Activated CD4-positive, alpha-beta T cell treated with anti-CD3 and anti-CD28 coated beads for 36 hours (primary cell): ENCODE data around the gene RSKR. TPM values are rescaled to one million over a fixed set of nuclear protein-coding genes. Genes with fewer than 3 reads are reported as not detected.
A peak's percentile ranks its signal among the peaks of the same experiment; 100 is the strongest.

ENCODE experiments used
- ATAC-seq: fragments of 200-7000 bp; cut with Tn5 transposase; one replicate; pipeline ENCODE4 v1.10.0; 2021; ENCODE audit warnings: mild to moderate bottlenecking, moderate library complexity
- CTCF ChIA-PET: fragments of 350-600 bp; sonication (Branson Sonifier 250); formaldehyde crosslinking; loops from one replicate; lab custom pipeline; 2021; ENCODE audit warnings: antibody characterized with exemption; lab: Charles Lee
- POLR2A ChIA-PET: fragments of 350-600 bp; sonication (Branson Sonifier 250); formaldehyde crosslinking; loops from one replicate; lab custom pipeline; 2021; ENCODE audit warnings: antibody characterized with exemption, inconsistent platforms; lab: Charles Lee
- DNase-seq: peaks from one replicate; pipeline ENCODE4 v3.0.0-alpha.2; 2020
- H3K27ac Mint-ChIP-seq: one replicate; pipeline ENCODE4 v1.8.0; 2021; ENCODE audit warnings: mixed read lengths
- H3K27me3 Mint-ChIP-seq: one replicate; pipeline ENCODE4 v1.8.0; 2021; ENCODE audit warnings: mixed read lengths
- H3K36me3 Mint-ChIP-seq: one replicate; pipeline ENCODE4 v1.8.0; 2021; ENCODE audit warnings: low read depth, mixed read lengths
- H3K4me1 Mint-ChIP-seq: one replicate; pipeline ENCODE4 v1.8.0; 2021; ENCODE audit warnings: mixed read lengths
- H3K4me3 Mint-ChIP-seq: one replicate; pipeline ENCODE4 v1.8.0; 2021; ENCODE audit warnings: mild to moderate bottlenecking, moderate library complexity, mixed read lengths
- H3K9me3 Mint-ChIP-seq: one replicate; pipeline ENCODE4 v1.8.0; 2021; ENCODE audit warnings: low read depth, mixed read lengths
- intact Hi-C, 2 experiments: fragments of 100-400 bp; cut with DNase I in 1 of 2; cut with micrococcal nuclease in 1 of 2; formaldehyde crosslinking; loops; one replicate each; pipeline versions ENCODE4 v1.14.2 to v1.15.1; 2022 to 2024; cut with DNase I, micrococcal nuclease
- total RNA-seq, 2 experiments: library from RNA; stranded (reverse); gene quantifications; one replicate each; pipeline ENCODE4 v1.2.3, GENCODE V29; 2021

Gene RSKR
- total RNA-seq, 2 experiments from 2014 or later = 17.6 to 21.4 TPM

DNA sequence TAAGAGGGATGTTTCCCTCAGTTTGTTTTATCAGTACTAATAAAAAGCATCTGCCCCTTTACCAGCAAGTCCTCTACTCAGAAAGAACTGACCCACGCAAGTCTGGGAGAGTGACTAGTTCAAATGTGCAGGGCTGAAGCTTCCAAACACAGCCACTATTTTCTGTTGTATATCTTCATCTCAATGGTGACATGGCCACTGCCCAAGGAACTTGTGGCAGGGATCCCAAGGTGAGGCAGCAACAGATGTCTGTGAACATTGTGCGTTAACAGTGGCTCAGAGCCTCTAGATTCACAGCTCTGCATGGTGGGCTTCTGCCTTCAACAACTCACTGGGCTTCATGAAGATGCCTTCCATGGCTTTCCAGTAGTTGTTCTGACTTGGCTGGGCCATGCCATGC, 34.7 kb upstream of the RSKR start:
- Mint-ChIP-seq H3K36me3 (peaks cover 27% of the 10 kb centered on the region), H3K4me1 (peaks cover 24% of the 10 kb centered on the region)
- intact Hi-C loops = loop anchor here (5.0 to 10.0 kb wide), 3 partner anchors 304 to 604 kb away; partner anchors contain the start of genes NLK (in 1 of the 2) and PHF12 (in 1 of the 2)

DNA sequence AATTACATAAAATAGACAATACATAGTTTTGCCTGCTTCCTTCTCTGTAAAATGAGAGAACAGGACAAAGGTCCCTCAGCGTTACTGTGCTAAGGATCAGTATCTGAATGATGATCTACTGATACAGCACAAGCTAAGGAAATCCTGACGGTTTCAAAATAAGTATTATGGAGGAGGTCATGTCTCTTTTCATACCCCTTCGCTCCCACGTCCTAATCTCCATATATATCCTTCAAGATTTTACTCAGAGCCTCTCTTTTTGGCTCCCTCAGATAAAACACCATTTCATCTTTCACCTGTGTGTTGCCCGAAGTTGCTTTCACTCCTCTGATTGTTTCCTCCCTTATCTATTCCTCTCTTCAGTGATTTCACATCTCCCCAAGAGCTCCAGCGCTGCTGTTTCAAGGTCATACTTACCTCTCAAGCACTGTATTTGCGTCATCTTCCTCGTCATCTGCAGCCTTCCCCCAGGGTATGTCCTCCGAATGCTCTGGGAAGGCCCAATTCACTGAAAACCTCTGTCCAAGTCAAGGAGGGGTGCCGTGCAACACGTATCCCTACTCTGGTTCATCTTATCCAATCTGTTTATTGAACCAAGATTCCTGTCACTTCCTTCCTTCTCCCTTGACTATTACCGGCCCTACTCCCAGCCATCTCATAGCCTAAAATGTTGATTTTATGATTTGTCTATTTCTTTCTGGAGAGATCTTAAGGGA, 32.2 kb upstream of the RSKR start:
- POLR2A ChIA-PET = interaction anchor here (0.6 to 1.7 kb wide), 5 partner anchors 11 to 83 kb away, joined by 3 to 23 read pairs (median 6); partner anchors contain the start of genes NEK8, SDF2 and SUPT6H
- H3K4me1 Mint-ChIP-seq = peaks cover 35% of the 10 kb centered on the region
- H3K27ac Mint-ChIP-seq = peak overlapping the region; percentile 86
- CTCF ChIA-PET = interaction anchor here (0.6 to 8.1 kb wide), 38 partner anchors 8 to 1327 kb away, joined by 3 to 125 read pairs (median 4); partner anchors contain the start of genes MYO18A, NEK8, PIGS and PROCA1
- peaks cover 40% of the 10 kb centered on the region for H3K36me3 Mint-ChIP-seq
- H3K4me3 Mint-ChIP-seq = peak overlapping the region; percentile 95
- H3K9me3 Mint-ChIP-seq = no peaks in the 10 kb centered on the region
- DNase-seq (peak; percentile 18), ATAC-seq (no peak)
- H3K27me3 Mint-ChIP-seq = no peaks in the 10 kb centered on the region
- intact Hi-C loops = loop anchor here (5.0 to 10.0 kb wide), 3 partner anchors 306 to 601 kb away; partner anchors contain the start of genes NLK (in 1 of the 2) and PHF12 (in 1 of the 2)

More for the DNA sequence above, 34.7 kb upstream of the RSKR start:
- H3K27me3 Mint-ChIP-seq = no peaks in the 10 kb centered on the region
- H3K9me3 Mint-ChIP-seq = no peaks in the 10 kb centered on the region
- H3K27ac Mint-ChIP-seq = no peak overlapping the region
- POLR2A ChIA-PET = interaction anchor here (0.8 kb wide), 2 partner anchors 12 to 61 kb away, joined by 3 to 5 read pairs; no protein-coding TSS in a partner anchor
- ATAC-seq (no peak), DNase-seq (no peak)
- CTCF ChIA-PET = interaction anchor here (0.6 to 8.1 kb wide), 10 partner anchors 9 to 467 kb away, joined by 3 to 125 read pairs (median 4); partner anchors contain the start of genes ALDOC, SDF2 and SUPT6H
- H3K4me3 Mint-ChIP-seq = no peak overlapping the region

DNA sequence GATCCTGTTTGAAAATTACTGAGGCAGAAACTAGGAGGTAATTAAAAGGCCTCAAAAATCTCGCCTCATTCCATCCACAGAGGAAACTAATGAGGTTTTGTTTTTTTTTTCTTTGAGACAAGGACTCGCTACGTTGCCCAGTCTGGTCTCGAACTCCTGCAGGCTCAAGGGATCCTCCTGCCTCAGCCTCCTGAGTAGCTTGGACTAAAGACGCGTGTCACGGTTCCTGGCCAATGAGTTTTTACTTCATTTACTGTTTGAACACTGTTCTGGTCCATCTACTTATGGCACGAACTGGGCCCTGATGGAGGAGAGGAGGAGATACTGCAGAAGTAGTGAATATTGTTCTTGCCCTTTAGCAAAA, 31.6 kb upstream of the RSKR start:
- ChIA-PET CTCF (interaction anchor here (0.7 to 8.1 kb wide), 17 partner anchors 9 to 288 kb away, joined by 3 to 125 read pairs (median 4); partner anchors contain the start of genes POLDIP2, PROCA1, SDF2 and SUPT6H), POLR2A (interaction anchor here (0.8 to 1.7 kb wide), 5 partner anchors 11 to 74 kb away, joined by 6 to 23 read pairs (median 9); partner anchors contain the start of genes PIGS, PROCA1, RPL23A and SDF2)
- peaks cover 36% of the 10 kb centered on the region for H3K4me1 Mint-ChIP-seq
- H3K27ac Mint-ChIP-seq = peak overlapping the region; percentile 86
- H3K9me3 Mint-ChIP-seq = no peaks in the 10 kb centered on the region
- no peak for ATAC-seq
- H3K4me3 Mint-ChIP-seq = peak overlapping the region; percentile 95
- intact Hi-C loops = loop anchor here (1.0 to 10.0 kb wide), 17 partner anchors 16 to 601 kb away; partner anchors contain the start of genes PHF12 (in 2 of the 2), PROCA1 (in 2 of the 2), DHRS13 (in 1 of the 2) and IFT20 (in 1 of the 2)
- no peaks in the 10 kb centered on the region for H3K27me3 Mint-ChIP-seq
- no peak for DNase-seq
- H3K36me3 Mint-ChIP-seq = peaks cover 41% of the 10 kb centered on the region

DNA sequence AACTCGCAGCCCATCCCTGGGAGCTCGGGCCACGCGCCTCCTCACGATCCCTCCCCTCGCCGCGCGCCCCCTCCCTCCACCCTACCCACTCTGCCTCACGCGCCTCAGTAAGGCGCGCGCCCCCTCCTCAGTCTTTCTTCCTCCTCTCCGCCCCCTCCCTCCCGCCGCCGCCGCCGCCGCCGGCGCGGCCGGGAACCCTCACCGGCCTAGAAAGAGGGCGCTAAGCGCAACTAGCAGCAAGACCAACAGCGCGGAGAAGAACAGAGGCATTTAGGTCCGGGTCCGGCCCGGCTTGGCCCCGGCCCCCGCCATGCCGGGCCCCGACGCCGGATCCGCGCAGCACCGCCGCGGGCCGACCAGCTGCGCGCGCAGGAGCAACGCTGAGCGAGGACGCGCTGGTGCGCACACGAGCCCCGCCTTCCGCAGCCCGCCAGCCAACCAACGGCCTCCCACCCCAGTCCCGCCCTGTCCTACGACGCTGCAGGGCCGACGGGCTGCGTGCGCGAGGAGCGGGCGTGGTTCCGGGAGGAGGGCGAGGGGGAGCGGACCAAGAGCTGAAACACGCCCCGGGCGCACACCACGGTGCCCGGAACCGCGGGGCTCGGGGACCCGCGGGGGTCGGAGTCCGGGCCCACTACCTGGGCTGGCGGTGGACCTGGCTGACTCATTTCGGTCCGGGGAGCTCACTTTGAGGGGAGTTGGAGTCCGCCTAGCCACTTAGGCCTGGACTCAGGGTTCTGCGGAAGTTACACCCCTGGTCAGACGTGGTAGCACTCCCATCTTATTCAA, 31.0 kb upstream of the RSKR start, which contains the start of gene BLTP2:
Gene BLTP2 (minus strand): TSS at position 372 of the 789 bp plus-strand sequence. CDS start 102 bp downstream, at position 270.
- DNase-seq = peak; percentile 98
- Mint-ChIP-seq H3K9me3 (no peaks in the 10 kb centered on the region), H3K4me1 (peaks cover 38% of the 10 kb centered on the region), H3K27ac (peak within 1 kb of the TSS; percentile 87), H3K4me3 (peak within 1 kb of the TSS; percentile 95), H3K36me3 (peaks cover 43% of the 10 kb centered on the region), H3K27me3 (no peaks in the 10 kb centered on the region)
- intact Hi-C loops = loop anchor here (1.0 to 10.0 kb wide), 17 partner anchors 16 to 600 kb away; partner anchors contain the start of genes PHF12 (in 2 of the 2), PROCA1 (in 2 of the 2), SPAG5 (in 2 of the 2) and DHRS13 (in 1 of the 2)
- peak; percentile 98 for ATAC-seq
- POLR2A ChIA-PET = interaction anchor here (0.8 to 1.7 kb wide), 6 partner anchors 12 to 75 kb away, joined by 3 to 23 read pairs (median 8); partner anchors contain the start of genes PIGS, PROCA1, RPL23A and SDF2
- CTCF ChIA-PET = interaction anchor here (0.7 to 8.1 kb wide), 21 partner anchors 9 to 308 kb away, joined by 3 to 125 read pairs (median 4); partner anchors contain the start of genes POLDIP2, PROCA1, SDF2 and SUPT6H

DNA sequence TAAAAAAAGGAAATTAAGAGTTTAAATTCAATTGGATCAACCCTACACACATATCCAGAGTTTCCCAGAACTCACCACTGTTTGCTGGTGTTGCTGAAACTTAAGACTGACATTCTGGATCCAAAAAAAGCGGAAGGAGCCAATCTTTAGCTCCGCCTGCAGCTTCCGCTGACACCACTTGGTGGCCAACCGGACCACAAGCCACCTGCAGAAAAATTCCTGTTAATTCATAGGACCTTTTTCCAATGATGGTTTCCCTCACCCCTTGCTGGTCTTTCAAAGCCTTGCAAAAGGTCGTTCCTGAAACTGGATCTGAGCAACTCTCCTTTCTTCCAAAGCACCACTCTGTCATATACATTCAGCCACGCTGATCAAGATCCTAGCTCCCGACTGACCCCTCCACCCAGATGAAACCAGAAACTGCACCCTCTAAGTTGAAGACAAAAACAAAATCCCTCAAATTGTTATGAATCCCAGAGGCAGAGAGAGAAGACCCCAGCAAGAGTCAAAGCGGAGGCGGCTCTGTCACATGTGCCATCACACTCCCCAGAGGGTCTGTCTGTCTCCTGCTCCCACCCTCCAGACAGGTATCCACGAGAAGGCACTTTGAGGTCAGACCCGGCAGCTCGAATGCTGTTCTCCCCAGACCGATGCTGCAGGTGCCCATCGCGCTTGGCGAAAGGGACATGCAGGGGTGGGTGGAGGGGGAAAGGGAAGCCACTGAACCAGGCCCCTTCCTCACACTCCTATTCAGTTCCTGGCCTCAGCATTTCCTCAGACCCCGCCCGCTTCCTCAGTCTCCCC, 30.2 kb upstream of the RSKR start:
- DNase-seq (peak; percentile 62), ATAC-seq (no peak)
- Mint-ChIP-seq H3K4me1 (peaks cover 41% of the 10 kb centered on the region), H3K27ac (peak overlapping the region; percentile 87), H3K9me3 (no peaks in the 10 kb centered on the region), H3K36me3 (peaks cover 49% of the 10 kb centered on the region), H3K4me3 (peak overlapping the region; percentile 95), H3K27me3 (no peaks in the 10 kb centered on the region)
- CTCF ChIA-PET = interaction anchor here (0.6 to 8.1 kb wide), 35 partner anchors 8 to 472 kb away, joined by 3 to 125 read pairs (median 4); partner anchors contain the start of genes NEK8, RPL23A, SDF2 and SUPT6H
- intact Hi-C loops = loop anchor here (1.0 to 10.0 kb wide), 6 partner anchors 45 to 599 kb away; partner anchors contain the start of genes NEK8 (in 1 of the 2), NLK (in 1 of the 2), PIGS (in 1 of the 2) and PROCA1 (in 1 of the 2)
- POLR2A ChIA-PET = interaction anchor here (1.1 to 2.2 kb wide), 8 partner anchors 17 to 76 kb away, joined by 3 to 23 read pairs (median 8); partner anchors contain the start of genes PIGS, PROCA1, RPL23A and SDF2

DNA sequence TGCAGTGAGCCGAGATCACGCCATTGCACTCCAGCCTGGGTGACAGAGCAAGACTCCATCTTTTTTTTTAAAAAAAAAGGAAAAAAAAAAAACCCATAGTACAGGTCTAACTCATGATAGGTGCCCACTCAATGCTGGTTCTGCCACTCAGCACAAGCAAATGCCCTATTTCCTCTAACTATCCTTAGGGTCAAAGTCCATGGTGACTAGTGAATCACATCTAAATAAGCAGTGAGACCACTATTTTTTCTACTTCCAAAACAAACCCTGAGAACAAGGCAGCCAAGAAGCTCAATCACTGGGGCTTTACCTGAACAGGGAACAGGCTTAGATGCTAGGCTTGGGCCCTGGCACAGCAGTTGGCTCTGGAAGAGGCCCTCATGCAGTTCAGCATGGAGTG, 27.6 kb upstream of the RSKR start:
- Mint-ChIP-seq H3K27me3 (no peaks in the 10 kb centered on the region), H3K27ac (no peak overlapping the region), H3K9me3 (no peaks in the 10 kb centered on the region), H3K4me3 (no peak overlapping the region), H3K4me1 (peaks cover 36% of the 10 kb centered on the region), H3K36me3 (peaks cover 61% of the 10 kb centered on the region)
- ATAC-seq (no peak), DNase-seq (no peak)
- CTCF ChIA-PET = interaction anchor here (0.6 to 8.1 kb wide), 3 partner anchors 22 to 93 kb away, joined by 4 to 125 read pairs (median 4); partner anchors contain the start of genes SDF2 and SUPT6H
- POLR2A ChIA-PET = interaction anchor here (0.6 to 1.0 kb wide), 2 partner anchors 18 to 28 kb away, joined by 3 to 7 read pairs; partner anchors contain the start of gene RSKR
- intact Hi-C loops = loop anchor here (10.0 kb wide), 2 partner anchors 473 to 597 kb away; partner anchors contain the start of gene NLK (in 1 of the 2)

DNA sequence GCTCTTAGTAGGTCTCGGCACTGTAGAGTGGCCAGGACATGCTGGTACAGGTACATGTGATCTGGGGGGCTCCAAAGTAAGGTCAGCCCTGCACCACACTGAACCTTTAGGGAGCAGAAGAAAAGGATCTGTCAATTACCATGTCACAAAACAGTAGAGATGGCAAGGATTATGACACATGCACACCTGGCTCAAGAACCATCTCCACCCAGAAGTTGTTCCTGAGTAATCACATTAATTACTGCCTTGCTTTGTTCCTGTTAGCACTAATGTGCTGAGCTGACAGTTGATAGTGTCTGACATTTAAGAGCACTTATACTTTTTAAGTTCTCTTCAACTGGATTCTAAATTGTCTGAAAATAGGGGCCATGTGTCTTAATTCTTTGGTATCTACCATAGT, 21.5 kb upstream of the RSKR start:
- CTCF ChIA-PET = interaction anchor here (0.6 to 1.9 kb wide), 6 partner anchors 9 to 46 kb away, joined by 3 to 7 read pairs (median 6); partner anchors contain the start of gene BLTP2
- POLR2A ChIA-PET = interaction anchor here (0.7 kb wide), 1 partner anchor 58 kb away, joined by 3 read pairs; no protein-coding TSS in a partner anchor
- DNase-seq = no peak
- intact Hi-C loops = loop anchor here in 1 of 2 experiments (5.0 kb wide), 1 partner anchor 37 kb away; no protein-coding TSS in a partner anchor
- no peak overlapping the region for H3K27ac Mint-ChIP-seq
- no peaks in the 10 kb centered on the region for H3K9me3 Mint-ChIP-seq
- H3K27me3 Mint-ChIP-seq = no peaks in the 10 kb centered on the region
- H3K4me3 Mint-ChIP-seq = no peak overlapping the region
- peaks cover 85% of the 10 kb centered on the region for H3K36me3 Mint-ChIP-seq
- ATAC-seq = no peak
- peaks cover 17% of the 10 kb centered on the region for H3K4me1 Mint-ChIP-seq

DNA sequence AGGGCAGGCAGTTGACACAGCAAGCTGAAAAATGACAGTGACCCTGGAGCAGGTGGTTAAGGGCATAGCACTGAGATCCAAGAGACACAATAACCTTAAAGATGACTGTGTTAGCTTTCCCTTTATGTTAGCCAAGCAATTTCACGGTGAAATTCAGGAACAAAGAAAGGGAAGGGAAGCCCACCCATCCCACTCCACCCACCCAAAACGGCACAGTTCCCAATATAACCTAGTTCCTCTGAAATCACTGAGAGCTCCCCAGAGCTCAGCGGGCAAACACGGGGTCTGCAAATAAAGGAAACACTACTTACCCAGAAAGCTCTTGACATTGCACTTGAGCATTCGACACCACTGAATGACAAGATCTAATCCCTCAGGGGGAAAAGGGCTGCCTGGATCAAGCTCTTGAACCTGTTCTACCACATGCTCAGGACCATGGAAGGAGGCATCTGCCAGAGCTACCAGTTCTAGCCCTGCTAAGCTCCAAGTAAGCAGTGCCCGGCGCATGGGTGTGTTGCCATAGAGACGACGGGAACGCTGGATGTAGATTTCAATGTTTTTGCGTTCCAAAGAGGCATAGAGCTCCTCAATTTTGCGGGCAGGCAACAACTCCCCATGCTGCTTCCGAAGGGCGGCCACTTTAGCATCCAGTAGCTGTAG, 20.4 kb upstream of the RSKR start:
- intact Hi-C loops = no loop called here
- Mint-ChIP-seq H3K4me3 (no peak overlapping the region), H3K27ac (no peak overlapping the region), H3K36me3 (peaks cover 77% of the 10 kb centered on the region), H3K9me3 (no peaks in the 10 kb centered on the region), H3K4me1 (peaks cover 13% of the 10 kb centered on the region), H3K27me3 (no peaks in the 10 kb centered on the region)
- ATAC-seq (no peak), DNase-seq (no peak)
- POLR2A ChIA-PET = interaction anchor here (0.5 kb wide), 1 partner anchor 117 kb away, joined by 5 read pairs; no protein-coding TSS in a partner anchor
- CTCF ChIA-PET = interaction anchor here (0.6 to 1.9 kb wide), 7 partner anchors 8 to 49 kb away, joined by 3 to 7 read pairs (median 6); partner anchors contain the start of gene BLTP2

DNA sequence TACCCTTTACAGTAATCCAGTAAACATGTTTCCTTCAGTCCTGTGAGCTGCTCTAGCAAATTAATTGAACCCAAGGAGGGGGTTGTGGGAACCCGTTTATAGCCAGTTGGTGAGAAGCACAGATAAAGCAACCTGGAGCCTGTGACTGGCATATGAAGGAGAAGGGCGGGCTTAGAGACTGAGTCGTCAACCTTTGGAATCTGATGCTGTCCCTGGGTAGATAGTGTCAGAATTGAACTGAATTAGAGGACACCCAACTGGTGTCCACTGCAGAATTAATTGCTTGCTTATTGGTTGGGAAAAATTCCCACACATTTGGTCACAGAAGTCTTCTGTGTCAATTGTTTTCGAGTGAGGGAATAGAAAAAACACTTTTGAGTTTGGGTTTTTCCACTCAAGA, 12.8 kb upstream of the RSKR start:
- H3K36me3 Mint-ChIP-seq = peaks cover 53% of the 10 kb centered on the region
- ChIA-PET CTCF (interaction anchor here (1.3 kb wide), 2 partner anchors 8 to 17 kb away, joined by 5 to 6 read pairs; no protein-coding TSS in a partner anchor), POLR2A (no interaction called here)
- H3K4me1 Mint-ChIP-seq = peaks cover 9% of the 10 kb centered on the region
- H3K9me3 Mint-ChIP-seq = no peaks in the 10 kb centered on the region
- H3K27me3 Mint-ChIP-seq = no peaks in the 10 kb centered on the region
- DNase-seq (no peak), ATAC-seq (no peak)
- no peak overlapping the region for H3K27ac Mint-ChIP-seq
- intact Hi-C loops = no loop called here
- H3K4me3 Mint-ChIP-seq = no peak overlapping the region
